Islet precursor cell (in vitro differentiated cells): Measurements from ENCODE around the gene AIDA.
A peak's percentile ranks its signal among the peaks of the same experiment; 100 is the strongest.
"Not testable (repeated sequence)": the region's sequence is repeated elsewhere in the genome, so short reads cannot be mapped to it uniquely, and the experiment has no call there.

Experiments
- DNase-seq: peaks from one replicate; pipeline ENCODE4 v3.0.0-alpha.2; 2018

Gene AIDA

GRCh38 chr1:222712253-222713090, at the start of gene AIDA, which contains the start of gene BROX:
TSS of gene AIDA (minus strand) at chr1:222712491. CDS start at chr1:222712317, 174 bp downstream.
TSS of gene BROX (plus strand) at chr1:222712564. CDS start at chr1:222715700, 3,136 bp downstream.
- peak; percentile 96 for DNase-seq

- DNase-seq = no peak
Measured at GRCh38 chr1:222761083-222761482, 48.8 kb upstream of the AIDA start.

GRCh38 chr1:222759451-222760035, 47.3 kb upstream of the AIDA start:
- DNase-seq = no peak

- no peak for DNase-seq
Measured at GRCh38 chr1:222757646-222758268, 45.5 kb upstream of the AIDA start.

- no peak for DNase-seq
Measured at GRCh38 chr1:222754366-222755139, 42.3 kb upstream of the AIDA start.

GRCh38 chr1:222751255-222751654, 39.0 kb upstream of the AIDA start:
- DNase-seq = no peak

- no peak for DNase-seq
Measured at GRCh38 chr1:222750651-222751050, 38.4 kb upstream of the AIDA start.

GRCh38 chr1:222749927-222750326, 37.6 kb upstream of the AIDA start:
- peak; percentile 76 for DNase-seq

- not testable (repeated sequence) for DNase-seq
Measured at GRCh38 chr1:222741630-222742457, 29.6 kb upstream of the AIDA start.

GRCh38 chr1:222739929-222740328, 27.6 kb upstream of the AIDA start:
- DNase-seq = no peak

GRCh38 chr1:222739465-222739864, 27.2 kb upstream of the AIDA start:
- no peak for DNase-seq

GRCh38 chr1:222736972-222737371, 24.7 kb upstream of the AIDA start, which contains the start of gene FAM177B:
TSS of gene FAM177B (plus strand) at chr1:222737202. CDS start at chr1:222746546, 9,344 bp downstream.
- no peak for DNase-seq

GRCh38 chr1:222736470-222736869, 24.2 kb upstream of the AIDA start:
- DNase-seq = no peak

- DNase-seq = no peak
Measured at GRCh38 chr1:222734740-222735139, 22.4 kb upstream of the AIDA start.

- no peak for DNase-seq
Measured at GRCh38 chr1:222732216-222733159, 20.2 kb upstream of the AIDA start.

- no peak for DNase-seq
Measured at GRCh38 chr1:222730866-222731265, 18.6 kb upstream of the AIDA start.

- DNase-seq = no peak
Measured at GRCh38 chr1:222728746-222729145, 16.5 kb upstream of the AIDA start.

- no peak for DNase-seq
Measured at GRCh38 chr1:222716393-222716792, 4.1 kb upstream of the AIDA start.

- peak; percentile 97 for DNase-seq
Measured at GRCh38 chr1:222713091-222713961, 1.0 kb upstream of the AIDA start.
